Activated CD8-positive, alpha-beta memory T cell treated with anti-CD3 and anti-CD28 coated beads for 48 hours (primary cell): ENCODE results near the gene FGF18.

Source experiments
- DNase-seq, 3 experiments: peaks; one replicate each; pipeline ENCODE4 v3.0.0-alpha.2; 2020; ENCODE audit warnings: low read depth in 2 of 3, low spot score in 2 of 3

FGF18 gene

GRCh38 chr5:171438738-171439137 is 19.3 kb downstream of the FGF18 start:
- DNase-seq: no peak

DNA sequence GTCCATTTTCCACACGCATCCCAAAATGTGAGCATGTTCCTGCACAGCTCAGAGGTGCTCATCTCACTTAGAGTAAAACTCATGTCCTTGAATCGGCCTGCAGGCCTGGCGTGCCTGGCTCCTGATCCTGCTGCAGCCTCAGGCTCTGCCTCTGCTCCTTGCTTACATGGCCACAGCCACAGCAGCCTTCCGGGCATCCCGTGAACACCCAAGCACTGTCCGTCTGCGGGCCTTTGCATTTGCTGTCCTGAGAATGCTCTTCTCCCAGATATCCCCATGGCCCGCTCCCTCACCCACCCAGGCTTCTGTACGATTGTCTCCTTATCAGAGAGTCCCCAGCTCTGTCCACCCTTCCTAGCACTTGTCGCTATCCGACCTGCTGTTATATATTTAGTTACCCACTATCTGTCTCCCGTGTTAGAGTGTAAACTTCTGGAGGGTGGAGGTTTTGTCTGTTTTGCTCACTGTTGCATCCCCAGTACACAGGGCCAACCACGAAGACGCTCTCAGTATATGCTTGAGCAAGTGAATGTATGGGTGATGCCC is 21.9 kb downstream of the FGF18 start:
- DNase-seq: no peak

DNA sequence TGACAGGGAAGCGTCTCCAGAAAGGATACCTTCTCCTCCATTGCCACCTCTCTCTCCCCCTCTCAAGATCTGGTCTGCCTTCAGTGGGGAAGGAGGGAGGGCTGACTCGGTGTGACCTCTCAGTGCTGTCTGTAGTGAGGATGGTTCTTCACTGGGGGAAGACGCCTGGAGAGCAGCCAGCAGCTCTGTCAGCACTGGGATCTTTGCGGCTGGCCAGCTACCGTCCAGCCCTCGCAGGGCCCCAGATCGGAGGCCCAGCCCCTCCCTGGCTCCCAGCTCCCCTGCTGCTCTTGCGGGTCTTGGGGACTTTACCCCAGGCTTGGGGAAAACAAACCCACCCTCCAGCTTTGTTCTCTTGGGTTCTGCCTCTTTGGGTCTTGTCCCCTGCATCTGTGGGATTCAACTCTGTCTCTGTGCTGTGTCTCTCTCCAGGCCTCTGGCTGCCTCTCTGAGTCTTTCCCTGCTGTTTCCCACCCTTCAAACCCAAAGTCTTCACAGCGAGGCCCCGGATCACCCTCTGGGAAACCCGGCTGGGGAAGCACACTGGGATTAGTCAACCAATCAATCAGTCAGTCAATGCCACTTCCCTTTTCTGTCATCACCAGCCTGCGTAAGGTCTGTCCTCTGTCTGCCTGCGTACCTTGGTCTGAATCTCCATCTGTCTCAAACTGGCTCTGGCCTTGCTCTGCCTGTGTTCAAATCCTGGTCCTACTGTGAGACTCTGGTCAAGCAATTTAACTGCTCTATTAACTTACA is 23.0 kb downstream of the FGF18 start:
- no peak for DNase-seq

DNA sequence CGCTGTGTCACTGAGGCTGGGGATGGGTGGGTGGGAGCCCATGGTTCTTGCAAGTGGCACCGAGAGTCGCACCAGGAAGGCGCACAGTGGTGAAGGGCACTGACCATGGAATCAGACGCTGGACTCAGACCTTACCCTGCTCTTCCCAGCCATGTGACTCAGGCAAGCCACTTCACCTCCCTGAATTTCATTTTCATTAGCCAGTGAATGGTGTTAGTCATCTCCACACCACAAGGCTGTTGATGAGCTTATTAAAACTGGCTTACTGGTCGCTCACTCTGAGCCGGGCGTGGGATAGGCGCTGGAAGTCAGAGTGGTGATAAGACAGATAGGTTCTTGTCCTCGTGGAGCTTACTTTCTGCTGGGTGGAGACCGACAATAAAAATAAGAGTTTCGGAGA is 25.1 kb downstream of the FGF18 start:
- DNase-seq: no peak

GRCh38 chr5:171445644-171446516 is 26.4 kb downstream of the FGF18 start:
- no peak for DNase-seq

GRCh38 chr5:171447226-171447625 is 27.8 kb downstream of the FGF18 start:
- DNase-seq: no peak

DNA sequence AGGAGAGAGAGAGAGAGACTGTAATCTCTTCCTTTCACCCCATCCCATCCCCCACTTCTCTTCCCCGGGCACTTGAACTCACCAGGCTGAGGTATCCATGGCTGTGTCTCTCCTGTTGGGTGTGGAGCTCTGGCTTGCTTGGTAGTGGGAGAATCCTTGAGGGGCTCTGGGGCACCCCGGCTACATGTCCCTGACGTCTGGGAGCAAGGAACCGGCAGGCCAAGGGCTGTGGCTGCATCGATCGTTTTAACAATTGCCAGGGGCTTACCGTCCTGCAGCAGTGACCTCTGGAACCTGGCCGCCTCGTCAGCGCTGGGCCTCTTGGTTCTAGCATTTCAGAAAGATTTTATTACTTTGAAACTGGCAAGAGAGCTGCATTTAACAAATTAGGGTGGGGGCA is 30.0 kb downstream of the FGF18 start:
- no peak for DNase-seq

GRCh38 chr5:171450423-171451331 is 31.2 kb downstream of the FGF18 start:
- DNase-seq: peak in 2 of 3 experiments; percentile 9 to 12

- no peak for DNase-seq
Observed at GRCh38 chr5:171451421-171451820, 32.0 kb downstream of the FGF18 start.

DNA sequence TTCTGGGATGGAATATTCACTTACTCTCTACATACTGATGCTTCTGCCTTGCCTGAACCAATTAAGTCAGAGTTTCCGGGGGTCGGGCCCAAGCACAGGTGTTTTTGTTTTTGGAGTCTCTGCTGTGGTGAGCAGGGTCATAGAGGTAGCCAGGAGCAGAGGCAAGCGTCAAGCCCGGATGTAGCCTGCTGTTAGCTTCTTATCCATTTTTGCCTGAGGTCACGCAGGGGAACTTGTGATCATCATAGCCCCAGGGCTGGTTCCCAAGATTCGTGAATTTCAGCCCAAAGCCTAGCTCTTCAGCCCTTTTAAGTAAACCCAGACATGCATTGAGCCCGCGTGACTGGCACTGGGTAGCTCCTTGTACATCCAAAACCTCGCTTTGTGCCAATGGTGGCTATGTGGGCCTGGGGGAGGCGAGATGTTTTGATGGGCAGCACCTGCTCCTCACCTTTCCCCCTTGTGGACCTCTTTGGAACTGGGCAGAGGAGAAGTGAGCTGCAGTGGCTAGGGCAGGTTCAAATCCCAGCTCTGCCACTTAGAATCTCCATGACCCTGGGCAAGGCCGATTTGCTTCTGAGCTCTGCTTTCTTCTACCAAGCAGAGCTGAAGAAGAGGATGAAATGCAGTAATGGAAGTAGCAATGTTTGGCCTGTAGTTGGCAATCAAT is 33.7 kb downstream of the FGF18 start:
- DNase-seq: no peak

DNA sequence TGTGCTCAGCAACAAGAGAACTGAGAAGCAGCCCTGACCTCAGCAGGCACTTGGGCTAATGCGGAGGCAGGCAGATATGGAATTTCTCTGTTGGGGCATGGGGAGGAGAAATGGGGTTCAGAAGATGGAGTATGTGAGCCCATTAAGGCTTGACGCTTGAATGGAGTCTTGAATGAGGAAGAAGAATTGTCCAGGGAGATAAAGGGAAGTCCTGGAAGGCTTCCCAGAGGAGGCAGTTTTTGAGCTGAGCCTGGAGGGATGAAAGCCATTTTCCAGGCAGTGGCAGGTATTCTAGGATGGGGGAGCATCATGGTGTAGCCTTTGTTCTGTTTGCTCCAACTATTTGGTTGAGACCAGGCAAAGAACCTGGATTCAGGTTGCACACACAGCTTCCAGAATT is 34.5 kb downstream of the FGF18 start:
- no peak for DNase-seq

DNA sequence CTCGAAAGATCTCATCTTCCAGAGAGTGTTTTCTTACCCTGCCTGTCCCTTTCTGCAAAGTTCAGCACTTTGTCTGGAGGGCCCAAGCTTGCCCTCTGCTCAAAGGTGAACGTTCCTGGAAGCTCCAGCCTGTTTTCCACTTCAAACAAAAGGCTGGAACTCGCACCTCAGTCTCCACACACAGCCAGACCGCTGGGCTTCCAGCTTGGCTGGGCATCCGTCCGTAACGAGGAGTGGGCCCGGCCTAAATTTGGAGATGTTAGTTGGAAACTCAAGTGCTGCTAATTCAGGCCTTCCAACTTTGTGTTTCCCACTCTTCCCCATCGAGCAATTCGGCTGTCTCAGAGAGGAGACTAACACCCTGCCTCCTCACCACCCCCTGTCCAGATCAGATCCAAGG is 35.1 kb downstream of the FGF18 start:
- DNase-seq: no peak

- DNase-seq: no peak
Observed at GRCh38 chr5:171455522-171455921, 36.1 kb downstream of the FGF18 start.

- no peak for DNase-seq
Observed at GRCh38 chr5:171457208-171457981, 37.9 kb downstream of the FGF18 start.

- DNase-seq: no peak
Observed at GRCh38 chr5:171459839-171460238, 40.4 kb downstream of the FGF18 start.

- no peak for DNase-seq
Observed at GRCh38 chr5:171462136-171462927, 42.9 kb downstream of the FGF18 start.

DNA sequence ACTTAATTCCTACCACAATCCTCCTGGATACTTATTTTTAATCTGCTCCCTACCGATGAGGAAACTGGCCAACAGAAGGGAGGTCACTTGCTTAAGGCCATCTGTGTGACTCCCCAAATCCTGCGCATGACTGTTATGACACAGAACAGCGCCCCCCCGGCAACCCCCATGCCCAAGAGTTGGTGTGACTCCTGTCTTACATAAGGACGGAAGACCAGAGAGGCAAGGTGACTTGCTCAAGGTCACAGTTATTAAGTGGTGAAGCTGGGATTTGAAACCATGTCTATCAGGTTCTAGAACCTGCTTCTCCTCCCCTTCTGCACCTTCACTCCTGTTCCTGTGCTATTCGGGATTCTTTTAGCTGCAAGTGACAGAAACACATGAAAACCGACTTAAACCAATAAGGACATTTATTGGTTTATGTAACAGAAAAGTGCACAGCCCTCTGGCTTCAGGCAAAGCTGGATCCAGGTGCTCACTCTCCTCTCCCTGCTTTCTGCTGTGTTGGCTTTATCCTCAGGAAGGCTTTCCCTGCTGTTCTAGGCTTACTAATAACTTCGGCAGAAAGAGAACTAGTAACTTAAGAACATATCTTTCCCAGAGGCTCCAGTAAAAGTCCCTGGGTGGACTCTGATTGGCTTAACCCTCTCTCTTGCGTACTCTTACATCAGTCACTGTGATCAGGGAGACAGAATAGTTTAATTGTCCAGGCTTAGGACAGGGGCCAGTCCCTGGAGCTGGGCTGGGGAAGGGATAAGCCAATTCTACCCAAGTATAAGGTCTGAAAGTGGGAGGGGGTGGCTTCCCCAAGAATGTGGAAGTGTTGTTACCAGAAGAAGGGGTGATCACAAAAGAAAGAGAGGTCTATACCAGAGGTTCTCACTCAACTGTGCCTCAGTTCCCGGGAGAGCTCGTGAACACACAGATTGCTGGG is 43.7 kb downstream of the FGF18 start:
- no peak for DNase-seq

DNA sequence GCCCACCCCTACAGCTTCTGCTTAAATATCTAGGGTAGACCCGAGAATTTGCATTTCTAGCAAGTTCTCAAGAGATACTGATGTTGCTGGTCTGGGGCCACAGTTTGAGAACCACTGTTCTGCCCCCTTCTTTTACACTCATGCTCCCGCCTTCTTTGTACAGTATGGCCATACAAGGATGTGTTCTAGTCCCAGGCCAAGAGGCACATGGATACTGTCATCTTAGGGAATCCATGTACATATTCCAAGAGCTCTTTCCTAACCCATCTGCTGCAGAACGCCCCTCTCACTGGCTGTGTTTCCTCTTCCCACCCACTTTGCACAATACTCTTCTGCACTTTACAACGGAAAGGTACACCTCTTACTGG is 44.4 kb downstream of the FGF18 start:
- no peak for DNase-seq
